ENCODE results near the gene MT1A. TPM values are rescaled to one million over a fixed set of nuclear protein-coding genes. Genes with fewer than 3 reads are reported as not detected.

Gene MT1A
- polyA plus RNA-seq, 1 donor (not counting 4 experiments of a cell fraction or from before 2014, with no cell fraction given): not detected

DNA sequence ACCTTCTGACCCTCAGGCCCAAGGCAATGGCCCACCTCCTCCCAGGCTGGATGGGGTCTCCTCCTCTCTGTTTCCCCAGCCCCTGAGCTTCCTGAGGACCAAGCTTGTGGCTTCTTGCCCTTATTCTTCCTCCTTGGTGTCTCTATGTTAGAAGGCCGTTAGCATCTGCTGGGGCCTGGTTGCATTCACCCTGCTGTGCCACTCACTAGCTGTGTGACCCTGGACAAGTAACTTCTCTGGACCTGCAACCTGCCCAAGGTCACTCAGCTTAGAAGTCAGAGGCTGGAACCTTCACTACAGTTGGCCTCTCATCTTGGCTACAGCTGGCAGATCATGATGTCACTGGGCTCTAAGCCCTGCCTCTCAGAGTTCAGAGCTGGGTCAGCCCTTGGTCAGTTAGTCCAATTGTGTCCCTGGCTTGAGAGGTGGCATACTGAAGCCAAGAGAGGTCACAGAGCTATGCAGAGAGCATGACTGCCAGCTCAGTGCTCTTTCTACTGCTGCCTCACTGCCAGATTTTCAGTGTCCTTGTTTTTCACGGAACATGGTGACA lies 27.1 kb upstream of the MT1A start:
- H2AFZ ChIP-seq (ENCODE audit: control insufficient read depth, low read length): no peak overlapping the region
- peaks cover 69% of the 10 kb centered on the region for H3K4me1 ChIP-seq (ENCODE audit: control insufficient read depth, extremely low read depth, insufficient read depth, low read length)
- no peaks in the 10 kb centered on the region for H4K20me1 ChIP-seq (ENCODE audit: control insufficient read depth, extremely low read depth, insufficient read depth, low read length)
- no peaks in the 10 kb centered on the region for H3K27me3 ChIP-seq (ENCODE audit: control insufficient read depth, extremely low read depth, insufficient read depth, low read length)
- dilution Hi-C loops (cut with MboI; ENCODE audit: extremely low pct_ligation_motif_present, low sequenced_read_pairs): no loop called here
- no peaks in the 10 kb centered on the region for H3K79me2 ChIP-seq (ENCODE audit: control insufficient read depth, insufficient read depth, low read length)
- TF ChIP-seq, protein P1, sequence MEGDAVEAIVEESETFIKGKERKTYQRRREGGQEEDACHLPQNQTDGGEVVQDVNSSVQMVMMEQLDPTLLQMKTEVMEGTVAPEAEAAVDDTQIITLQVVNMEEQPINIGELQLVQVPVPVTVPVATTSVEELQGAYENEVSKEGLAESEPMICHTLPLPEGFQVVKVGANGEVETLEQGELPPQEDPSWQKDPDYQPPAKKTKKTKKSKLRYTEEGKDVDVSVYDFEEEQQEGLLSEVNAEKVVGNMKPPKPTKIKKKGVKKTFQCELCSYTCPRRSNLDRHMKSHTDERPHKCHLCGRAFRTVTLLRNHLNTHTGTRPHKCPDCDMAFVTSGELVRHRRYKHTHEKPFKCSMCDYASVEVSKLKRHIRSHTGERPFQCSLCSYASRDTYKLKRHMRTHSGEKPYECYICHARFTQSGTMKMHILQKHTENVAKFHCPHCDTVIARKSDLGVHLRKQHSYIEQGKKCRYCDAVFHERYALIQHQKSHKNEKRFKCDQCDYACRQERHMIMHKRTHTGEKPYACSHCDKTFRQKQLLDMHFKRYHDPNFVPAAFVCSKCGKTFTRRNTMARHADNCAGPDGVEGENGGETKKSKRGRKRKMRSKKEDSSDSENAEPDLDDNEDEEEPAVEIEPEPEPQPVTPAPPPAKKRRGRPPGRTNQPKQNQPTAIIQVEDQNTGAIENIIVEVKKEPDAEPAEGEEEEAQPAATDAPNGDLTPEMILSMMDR (optimal IDR thresholded peaks at IDR 0.05 in 1 of 3, IDR thresholded peaks at IDR 0.05 in 1 of 3, conservative IDR thresholded peaks at IDR 0.05 in 1 of 3; ENCODE audit: extremely low read depth in 1 of 3, insufficient read depth in 2 of 3, low read length in 3 of 3): no peak
- no peak for TF ChIP-seq EZH2 (IDR thresholded peaks at IDR 0.05; ENCODE audit: low read length)
- peak overlapping the region; percentile 95 for H3K4me2 ChIP-seq (ENCODE audit: control insufficient read depth, extremely low read depth, insufficient read depth, low read depth, low read length)
- H3K36me3 ChIP-seq (ENCODE audit: control insufficient read depth in 2 of 2, extremely low read depth in 1 of 2, insufficient read depth in 2 of 2, low read length in 2 of 2): no peaks in the 10 kb centered on the region
- peak overlapping the region; percentile 78 for H3K9ac ChIP-seq (ENCODE audit: control insufficient read depth, extremely low read depth, insufficient read depth, low read length)
- no peak overlapping the region for H3K4me3 ChIP-seq (ENCODE audit: control insufficient read depth in 2 of 3, extremely low read depth in 1 of 3, insufficient read depth in 2 of 3, low read depth in 1 of 3, low read length in 3 of 3)
- peak overlapping the region; percentile 95 for H3K27ac ChIP-seq (ENCODE audit: control insufficient read depth, insufficient read depth, low read length)
- DNase-seq (ENCODE audit: low read depth, low spot score) (no peak), FAIRE-seq (no peak)
- no peaks in the 10 kb centered on the region for H3K9me1 ChIP-seq (ENCODE audit: control insufficient read depth, extremely low read depth, insufficient read depth, low read length)
- H3K9me3 ChIP-seq (ENCODE audit: control insufficient read depth, low read depth, low read length): no peaks in the 10 kb centered on the region

DNA sequence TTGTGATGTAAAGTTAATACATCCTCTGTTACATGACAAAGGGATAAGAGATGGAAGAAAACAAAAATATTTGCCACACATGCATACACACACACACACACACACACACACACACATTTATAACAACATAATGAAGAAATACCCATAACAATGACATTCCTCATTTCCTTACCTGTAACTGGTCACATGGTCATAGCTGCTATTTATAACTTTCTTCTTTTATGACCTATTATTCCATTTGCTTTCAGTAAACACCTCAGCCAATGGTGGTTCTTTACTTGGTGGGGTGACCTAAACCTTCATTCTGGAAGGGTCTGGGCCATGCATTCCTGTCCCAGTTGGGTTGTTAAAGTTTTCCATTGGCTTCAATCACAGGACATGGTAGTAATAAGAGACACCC lies 24.8 kb upstream of the MT1A start:
- Histone ChIP-seq H3K36me3 (ENCODE audit: control insufficient read depth in 2 of 2, extremely low read depth in 1 of 2, insufficient read depth in 2 of 2, low read length in 2 of 2) (no peaks in the 10 kb centered on the region), H4K20me1 (ENCODE audit: control insufficient read depth, extremely low read depth, insufficient read depth, low read length) (no peaks in the 10 kb centered on the region), H3K9me3 (ENCODE audit: control insufficient read depth, low read depth, low read length) (no peaks in the 10 kb centered on the region), H3K27me3 (ENCODE audit: control insufficient read depth, extremely low read depth, insufficient read depth, low read length) (no peaks in the 10 kb centered on the region), H3K79me2 (ENCODE audit: control insufficient read depth, insufficient read depth, low read length) (no peaks in the 10 kb centered on the region), H3K9me1 (ENCODE audit: control insufficient read depth, extremely low read depth, insufficient read depth, low read length) (no peaks in the 10 kb centered on the region), H3K4me2 (ENCODE audit: control insufficient read depth, extremely low read depth, insufficient read depth, low read depth, low read length) (peak overlapping the region; percentile 32), H3K27ac (ENCODE audit: control insufficient read depth, insufficient read depth, low read length) (peak overlapping the region; percentile 65), H3K9ac (ENCODE audit: control insufficient read depth, extremely low read depth, insufficient read depth, low read length) (no peak overlapping the region), H3K4me3 (ENCODE audit: control insufficient read depth in 2 of 3, extremely low read depth in 1 of 3, insufficient read depth in 2 of 3, low read depth in 1 of 3, low read length in 3 of 3) (no peak overlapping the region), H2AFZ (ENCODE audit: control insufficient read depth, low read length) (no peak overlapping the region), H3K4me1 (ENCODE audit: control insufficient read depth, extremely low read depth, insufficient read depth, low read length) (peaks cover 59% of the 10 kb centered on the region)
- FAIRE-seq (no peak), DNase-seq (ENCODE audit: low read depth, low spot score) (no peak)
- dilution Hi-C loops (cut with MboI; ENCODE audit: extremely low pct_ligation_motif_present, low sequenced_read_pairs): no loop called here
- TF ChIP-seq, protein P1 (optimal IDR thresholded peaks at IDR 0.05 in 1 of 3, IDR thresholded peaks at IDR 0.05 in 1 of 3, conservative IDR thresholded peaks at IDR 0.05 in 1 of 3; ENCODE audit: extremely low read depth in 1 of 3, insufficient read depth in 2 of 3, low read length in 3 of 3): no peak
- TF ChIP-seq EZH2 (IDR thresholded peaks at IDR 0.05; ENCODE audit: low read length): no peak

Measured in keratinocyte (primary cell).